HG03103 (cell line): ENCODE data around the gene SCYL2.

ENCODE experiments used
- ATAC-seq: cut with Tn5 transposase; IDR thresholded peaks from one replicate; pipeline ENCODE4 v1.9.1; 2021; ENCODE audit warnings: low read depth; ENCODE audit not compliant: unreplicated experiment

Gene SCYL2

DNA sequence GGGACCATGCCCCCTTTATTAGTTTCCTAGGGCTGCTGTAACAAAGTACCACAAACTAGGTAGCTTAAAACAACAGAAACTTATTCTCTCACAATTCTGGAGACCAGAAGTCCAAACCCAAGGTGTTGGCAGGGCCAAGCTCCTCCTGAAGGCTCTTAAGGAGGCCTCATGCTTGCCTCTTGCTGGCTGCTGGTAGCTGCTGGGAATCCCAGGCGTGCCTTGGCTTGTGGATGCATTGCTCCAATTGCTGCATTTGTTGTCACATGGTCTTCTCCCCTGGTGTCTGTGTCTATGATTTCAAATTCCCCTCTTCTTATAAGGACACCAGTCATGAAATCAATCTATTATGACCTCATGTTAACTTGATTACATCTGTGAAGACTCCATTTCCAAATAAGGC, 101.1 kb downstream of the SCYL2 start:
- no peak for ATAC-seq

DNA sequence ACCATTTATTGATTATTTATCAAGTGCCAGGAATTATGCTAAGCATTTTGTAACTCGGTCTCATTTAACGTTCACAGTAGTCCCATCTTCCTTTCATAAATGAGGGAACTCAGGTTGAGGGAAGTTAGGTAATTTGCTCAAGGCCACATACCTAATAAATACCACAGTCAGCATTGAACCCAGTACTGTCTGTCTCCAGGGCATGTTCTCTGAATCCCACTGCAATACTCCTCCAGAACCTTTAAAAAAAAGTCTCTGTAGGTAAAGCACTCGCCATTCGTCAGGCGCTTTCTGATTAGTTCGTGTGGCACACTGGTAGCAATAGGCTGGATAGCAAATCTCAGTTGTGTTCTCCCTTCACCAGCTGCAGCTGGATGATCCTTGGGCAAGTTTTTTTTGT, 104.2 kb downstream of the SCYL2 start:
- ATAC-seq: no peak

DNA sequence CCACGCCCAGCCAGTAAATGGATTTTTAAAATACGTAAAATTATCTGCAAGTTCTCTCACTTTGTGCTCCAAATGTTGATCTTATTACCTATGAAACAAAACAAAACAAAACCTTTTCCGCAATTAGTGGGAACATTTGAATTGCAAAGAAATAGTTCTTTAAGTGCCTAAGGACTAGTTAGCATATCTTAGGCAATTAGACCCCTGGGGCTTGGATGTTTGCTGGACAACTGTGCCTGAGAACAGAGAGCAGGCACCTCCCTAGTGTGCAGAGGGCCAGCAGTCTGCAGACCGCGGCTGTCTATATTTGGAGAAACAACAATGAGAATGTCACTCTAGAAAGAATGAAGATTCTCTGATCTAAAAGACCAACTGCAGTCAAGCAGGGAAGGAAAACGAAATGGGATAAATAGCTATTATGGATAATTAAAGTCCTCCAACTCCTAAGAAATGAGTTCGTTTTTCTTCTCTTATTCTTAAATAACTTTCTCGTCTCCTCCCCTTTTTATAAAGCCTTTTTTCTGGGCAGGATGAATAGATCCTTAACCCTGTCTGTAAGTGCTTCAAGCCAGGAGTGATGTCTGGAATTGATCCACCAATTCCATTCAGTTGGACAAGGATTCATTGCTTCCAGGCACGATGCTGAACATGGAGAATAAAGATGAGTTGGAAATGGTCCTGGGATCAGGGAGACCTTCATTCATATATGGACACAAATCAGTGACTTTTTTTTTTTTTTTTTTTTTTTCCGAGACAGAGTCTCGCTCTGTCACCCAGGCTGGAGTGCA, 106.1 kb downstream of the SCYL2 start:
- no peak for ATAC-seq

DNA sequence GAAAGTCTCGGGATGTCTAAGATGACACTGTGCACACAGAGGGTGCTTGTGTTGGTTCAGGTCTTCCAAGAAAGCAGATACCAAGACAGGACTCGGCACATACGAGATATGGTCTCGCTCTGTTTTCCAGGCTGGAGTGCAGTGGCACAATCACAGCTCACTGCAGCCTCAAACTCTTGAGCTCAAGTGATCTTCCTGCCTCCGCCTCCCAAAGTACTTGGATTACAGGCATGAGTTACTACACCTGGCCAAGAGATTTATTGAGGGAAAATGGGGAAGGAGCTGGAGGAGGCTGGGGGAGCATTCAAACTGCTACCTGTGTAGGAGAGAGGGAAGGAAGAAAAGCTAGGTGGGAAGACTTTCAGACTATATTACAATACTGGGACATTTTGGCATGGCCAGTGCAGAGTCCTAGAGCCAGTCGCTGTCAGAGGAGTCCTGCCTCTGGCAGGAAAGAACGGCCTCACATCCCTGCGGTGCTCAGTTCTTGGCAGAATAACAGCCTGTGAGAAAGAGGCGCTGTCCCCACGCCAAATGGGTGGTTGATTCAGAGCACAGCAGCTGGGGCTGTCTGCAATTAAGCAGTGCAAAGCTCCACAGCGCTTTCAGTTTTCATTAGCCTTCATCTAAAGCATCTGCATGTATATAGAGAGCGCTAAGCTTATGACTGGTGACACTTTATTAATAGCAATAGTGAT, 108.2 kb downstream of the SCYL2 start:
- ATAC-seq: no peak

DNA sequence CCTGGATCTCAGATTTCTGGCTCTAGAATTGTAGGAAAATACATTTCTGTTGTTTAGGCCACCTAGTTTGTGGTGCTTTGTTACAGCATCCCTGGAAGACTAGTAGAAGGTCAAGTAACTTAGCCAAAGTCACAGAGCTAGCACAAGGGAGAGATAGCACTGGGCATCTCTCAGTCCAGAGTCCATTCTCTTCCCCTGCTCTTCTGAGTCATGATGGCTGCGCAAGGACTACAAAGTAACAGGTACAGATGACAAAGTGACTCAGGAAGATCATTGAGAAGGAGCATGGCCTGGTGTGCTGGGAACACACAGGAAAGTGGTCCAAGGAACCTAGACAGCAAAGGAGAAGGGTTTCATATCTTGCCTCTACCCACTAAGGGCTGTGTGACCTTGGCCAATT, 109.2 kb downstream of the SCYL2 start:
- ATAC-seq: no peak

DNA sequence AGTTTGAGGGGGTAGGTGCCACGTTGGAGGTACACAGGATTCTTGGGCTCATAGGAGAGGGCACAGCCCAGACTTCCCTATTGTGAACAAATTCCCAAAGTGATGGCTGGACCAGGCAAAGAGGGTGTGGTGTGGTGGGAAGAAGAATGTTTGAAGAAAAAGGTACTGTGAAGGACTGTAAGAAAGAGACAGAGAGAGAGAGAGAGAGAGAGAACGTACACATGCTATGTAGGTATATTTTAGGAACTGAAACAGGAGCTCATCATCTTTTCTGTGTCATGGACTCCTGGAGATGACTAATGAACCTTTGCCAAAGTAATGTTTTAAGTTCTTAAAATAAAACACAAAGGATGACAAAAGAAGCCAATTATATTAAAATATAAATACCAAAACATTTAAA, 114.4 kb downstream of the SCYL2 start:
- no peak for ATAC-seq

DNA sequence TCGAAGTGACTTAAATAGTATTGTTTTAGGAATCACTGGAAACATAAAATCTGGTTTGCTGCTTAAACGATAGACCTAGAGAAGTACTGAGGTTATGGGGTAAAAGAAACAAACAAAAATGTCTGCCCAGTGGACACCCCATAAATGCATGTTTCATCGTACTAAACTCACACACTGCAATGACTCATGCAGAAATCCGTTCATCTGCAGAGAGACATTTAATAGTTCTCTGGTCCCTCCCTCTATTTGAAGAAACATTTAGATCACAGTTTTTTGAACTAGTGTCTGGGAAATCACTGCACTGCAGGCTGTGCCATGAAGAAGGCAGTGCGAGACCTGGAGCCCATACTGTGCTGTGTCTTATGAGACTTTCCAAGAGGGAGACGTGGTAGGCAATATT, 115.4 kb downstream of the SCYL2 start:
- no peak for ATAC-seq

DNA sequence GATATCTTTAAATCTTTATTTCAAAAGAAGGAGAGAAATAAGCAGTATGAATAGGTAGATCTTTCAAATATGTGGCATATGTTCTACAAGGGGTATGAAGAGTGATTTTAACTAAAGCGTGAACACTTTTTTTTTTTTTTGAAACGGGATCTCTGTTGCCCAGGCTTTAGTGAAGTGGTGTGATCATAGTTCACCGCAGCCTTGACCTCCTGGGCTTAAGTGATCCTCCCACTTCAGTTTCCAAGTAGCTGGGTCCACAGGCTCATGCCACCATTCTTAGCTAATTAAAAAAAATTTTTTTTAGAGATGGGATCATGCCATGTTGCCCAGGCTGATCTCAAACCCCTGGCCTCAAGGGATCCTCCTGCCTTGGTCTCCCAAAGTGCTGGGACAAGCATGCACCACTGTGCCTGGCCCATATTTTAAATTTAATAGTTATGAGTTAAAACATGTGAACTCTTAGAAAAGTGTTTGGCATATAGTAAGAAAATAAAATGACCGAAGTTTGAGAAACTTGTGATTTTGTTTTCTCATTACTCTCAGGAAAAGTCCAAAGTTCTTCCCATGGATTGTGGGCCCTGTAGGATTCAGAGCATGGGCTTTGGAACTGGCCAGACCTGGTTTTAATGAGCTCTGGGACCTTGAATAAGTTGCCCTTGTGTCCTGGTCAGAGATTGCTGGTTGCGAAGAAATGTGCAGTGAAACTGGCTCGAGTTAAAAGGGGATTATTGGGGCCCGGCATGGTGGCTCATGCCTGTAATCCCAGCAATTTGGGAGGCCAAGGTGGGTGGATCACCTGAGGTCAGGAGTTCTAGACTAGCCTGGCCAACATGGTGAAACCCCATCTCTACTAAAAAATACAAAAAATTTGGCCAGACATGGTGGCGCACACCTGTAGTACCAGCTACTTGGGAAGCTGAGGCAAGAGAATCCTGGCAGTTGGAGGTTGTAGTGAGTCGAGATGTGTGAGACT, 116.9 kb downstream of the SCYL2 start:
- ATAC-seq: no peak

DNA sequence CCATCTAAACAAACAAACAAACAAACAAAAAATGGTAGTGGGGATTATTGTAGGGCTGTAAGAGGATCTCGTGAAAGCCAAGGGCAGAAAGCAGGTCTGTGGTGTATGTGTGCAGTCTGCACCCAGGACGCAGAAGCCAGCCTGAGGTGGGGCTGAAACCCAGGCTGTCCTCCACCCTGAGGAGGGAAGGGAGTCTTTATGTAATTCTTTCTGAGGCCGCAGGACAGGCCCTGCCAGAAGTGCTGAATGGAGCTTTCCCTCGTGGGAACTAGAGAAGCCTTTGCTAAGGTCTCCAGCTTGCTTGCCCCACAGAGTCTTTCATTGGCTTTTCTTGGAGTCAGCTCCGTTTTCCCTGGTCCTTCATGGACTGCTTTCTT, 117.6 kb downstream of the SCYL2 start:
- ATAC-seq: no peak

DNA sequence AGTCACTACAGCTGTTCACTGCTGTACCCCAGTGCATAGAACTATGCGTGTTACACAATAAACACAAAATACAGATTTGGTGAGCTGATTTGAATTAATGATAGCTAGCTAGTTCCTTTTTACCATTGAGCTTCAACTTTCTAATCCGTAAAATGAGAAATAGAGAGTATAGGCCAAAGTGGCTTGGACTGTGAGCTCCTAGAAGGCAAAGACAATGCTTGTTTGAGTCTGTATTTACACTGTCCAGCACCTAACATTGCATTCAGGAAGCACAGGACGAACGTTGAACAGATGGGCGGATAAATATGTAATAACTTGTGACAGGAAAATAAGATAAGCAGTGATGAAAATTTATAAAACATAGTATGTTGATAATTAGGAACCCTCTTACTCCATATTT, 121.4 kb downstream of the SCYL2 start:
- no peak for ATAC-seq
